HEK293 (cell line): Measurements from ENCODE around the gene URGCP.

ENCODE experiments used
- CTCF ChIP-seq: fragments of 450-650 bp; formaldehyde crosslinking; IDR thresholded peaks from 2 replicates; pipeline ENCODE4 v1.5.1; 2016; ENCODE audit warnings: missing biosample characterization, missing genetic modification characterization
- GLI2 ChIP-seq: fragments of 450-650 bp; formaldehyde crosslinking; IDR thresholded peaks from 2 replicates; pipeline ENCODE4; 2017; ENCODE audit warnings: missing biosample characterization, missing genetic modification characterization, low read depth, borderline replicate concordance
- REPIN1 ChIP-seq: fragments of 450-650 bp; formaldehyde crosslinking; IDR thresholded peaks from 2 replicates; pipeline ENCODE4 v1.5.1; 2017; ENCODE audit warnings: missing biosample characterization, missing genetic modification characterization, low read depth
- REST ChIP-seq: fragments of 450-650 bp; formaldehyde crosslinking; IDR thresholded peaks from 2 replicates; pipeline ENCODE4 v1.5.1; 2016; ENCODE audit warnings: missing biosample characterization, missing genetic modification characterization
- TCF7L2 ChIP-seq: IDR thresholded peaks from 2 replicates; pipeline ENCODE4 v1.6.1; 2011; ENCODE audit warnings: low read depth, mild to moderate bottlenecking, inconsistent platforms, low read length, moderate library complexity, borderline replicate concordance
- ZBTB26 ChIP-seq: fragments of 450-650 bp; formaldehyde crosslinking; optimal IDR thresholded peaks from 2 replicates; pipeline ENCODE3; 2016; ENCODE audit warnings: missing biosample characterization, mild to moderate bottlenecking, missing genetic modification characterization
- ZNF10 ChIP-seq: fragments of 450-650 bp; formaldehyde crosslinking; IDR thresholded peaks from 2 replicates; pipeline ENCODE4 v1.5.1; 2017; ENCODE audit warnings: missing biosample characterization, missing genetic modification characterization
- ZNF174 ChIP-seq: fragments of 450-650 bp; formaldehyde crosslinking; IDR thresholded peaks from 2 replicates; pipeline ENCODE4 v1.5.0; 2017; ENCODE audit warnings: missing biosample characterization, mild to moderate bottlenecking, missing genetic modification characterization
- ZNF280C ChIP-seq: fragments of 450-650 bp; formaldehyde crosslinking; IDR thresholded peaks from 2 replicates; pipeline ENCODE4 v1.5.1; 2016; ENCODE audit warnings: missing biosample characterization, missing genetic modification characterization
- ZNF335 ChIP-seq: fragments of 450-650 bp; formaldehyde crosslinking; conservative IDR thresholded peaks from 2 replicates; pipeline ENCODE4 v1.5.1; 2016; ENCODE audit warnings: missing biosample characterization, missing genetic modification characterization
- ZNF518A ChIP-seq: fragments of 450-650 bp; formaldehyde crosslinking; conservative IDR thresholded peaks from 2 replicates; pipeline ENCODE4 v1.5.1; 2016; ENCODE audit warnings: low read depth, missing biosample characterization, missing genetic modification characterization
- ZNF521 ChIP-seq: fragments of 450-650 bp; formaldehyde crosslinking; IDR thresholded peaks from 2 replicates; pipeline ENCODE4 v1.5.1; 2017; ENCODE audit warnings: missing biosample characterization, mild to moderate bottlenecking, missing genetic modification characterization
- ZNF707 ChIP-seq: fragments of 450-650 bp; formaldehyde crosslinking; IDR thresholded peaks from 2 replicates; pipeline ENCODE4 v1.5.1; 2016; ENCODE audit warnings: missing biosample characterization, missing genetic modification characterization
- ZNF768 ChIP-seq: fragments of 450-650 bp; formaldehyde crosslinking; IDR thresholded peaks from 2 replicates; pipeline ENCODE4 v1.5.1; 2018; ENCODE audit warnings: missing biosample characterization, mild to moderate bottlenecking, missing genetic modification characterization

GRCh38 chr7:43904533-43905208 is 1.7 kb downstream of the URGCP start:
- no peak for TF ChIP-seq ZNF518A
- no peak for TF ChIP-seq CTCF (tag by site-specific recombination)
- no peak for TF ChIP-seq ZNF280C (tag by site-specific recombination)
- TF ChIP-seq REST (tag by site-specific recombination), result no peak
- no peak for TF ChIP-seq GLI2 (tag by site-specific recombination)
- no peak for TF ChIP-seq REPIN1
- no peak for TF ChIP-seq TCF7L2
- TF ChIP-seq ZNF174 (tag by site-specific recombination), result no peak
- no peak for TF ChIP-seq ZNF335
- TF ChIP-seq ZNF10 (tag by site-specific recombination), result no peak
- TF ChIP-seq ZNF768 (tag by site-specific recombination), result no peak
- TF ChIP-seq ZNF521 (tag by site-specific recombination), result no peak
- TF ChIP-seq ZNF707 (tag by site-specific recombination), result no peak
- TF ChIP-seq ZBTB26 (tag by site-specific recombination), result no peak
